DLD1 (cell line): ENCODE data around the gene DPEP3.
"Not testable (repeated sequence)": the region's sequence is repeated elsewhere in the genome, so short reads cannot be mapped to it uniquely, and the experiment has no call there.

Source experiments
- in situ Hi-C: cut with HindIII; loops from 2 replicates; pipeline ENCODE4 v1.10.0; 2017; ENCODE audit warnings: low sequenced_read_pairs

The DPEP3 gene

DNA sequence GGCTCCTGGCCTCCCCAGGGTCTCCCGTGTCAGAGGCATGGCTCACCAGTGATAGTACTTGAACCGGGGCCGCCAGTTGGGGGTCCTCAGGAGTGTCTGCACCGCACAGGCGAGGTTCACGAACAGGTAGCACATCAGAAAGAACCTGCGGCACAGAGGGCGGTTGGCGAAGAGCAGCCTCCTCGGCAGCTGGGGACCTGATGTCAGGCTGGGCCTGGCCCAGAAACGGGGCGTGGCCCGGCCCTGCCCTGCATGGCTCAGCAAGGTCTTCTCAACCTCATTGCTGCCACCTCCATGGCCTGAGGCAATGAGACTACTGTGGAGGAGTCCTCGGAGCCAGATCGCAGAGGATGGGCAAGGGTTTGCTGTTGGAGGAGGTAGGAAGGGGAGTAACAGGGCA lies 32.3 kb downstream of the DPEP3 start:
- in situ Hi-C loops, result no loop called here

DNA sequence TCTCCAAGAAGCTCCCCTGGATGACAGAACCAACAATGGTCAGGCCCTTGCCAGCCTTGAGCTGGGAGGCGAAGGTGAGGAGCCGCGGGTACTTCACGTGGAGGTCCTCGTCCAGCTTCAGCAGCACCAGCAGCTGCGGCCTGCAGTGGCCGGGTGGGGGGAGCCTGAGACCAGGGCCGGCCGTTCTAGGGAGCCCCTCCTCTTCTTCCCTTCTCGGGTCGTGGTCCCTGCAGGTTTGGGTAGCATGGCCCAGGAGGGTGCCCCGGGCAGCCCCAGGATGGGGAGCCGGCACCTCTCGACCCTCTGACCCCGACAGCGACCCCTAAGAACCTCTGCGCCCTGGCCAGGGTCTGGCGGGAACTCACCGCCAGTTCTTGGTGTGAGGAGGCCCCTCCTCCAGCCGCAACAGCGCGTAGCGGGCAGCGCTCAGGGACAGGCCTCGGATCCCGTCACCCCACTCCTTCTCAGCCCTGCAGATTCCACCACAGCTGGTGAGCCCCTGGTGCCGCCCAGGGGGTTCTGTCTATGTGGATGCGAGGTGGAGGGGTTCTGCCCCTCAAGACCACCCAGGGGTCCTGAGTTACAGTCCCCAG lies 33.2 kb downstream of the DPEP3 start:
- in situ Hi-C loops, result no loop called here

DNA sequence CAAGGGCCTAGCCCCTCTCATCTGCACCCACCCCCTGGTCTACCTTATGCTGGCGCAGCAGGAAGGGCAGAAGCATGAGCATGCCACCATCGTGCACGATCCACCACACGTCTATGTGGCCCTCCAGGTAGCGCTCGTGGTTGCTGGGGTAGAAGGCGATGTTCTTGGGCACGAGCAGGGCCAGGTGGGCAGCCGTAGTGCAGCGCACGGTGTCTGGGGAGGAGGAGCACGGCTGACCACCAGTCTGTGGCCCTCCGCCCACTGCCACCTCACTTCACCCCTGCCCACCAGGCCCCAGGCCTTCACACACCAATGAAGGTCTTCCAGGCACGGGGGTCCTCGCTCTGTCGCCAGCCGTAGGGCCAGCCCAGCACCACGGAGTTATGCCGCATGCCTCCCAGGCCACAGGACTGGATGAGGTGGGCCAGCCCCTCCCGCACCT lies 34.1 kb downstream of the DPEP3 start:
- in situ Hi-C loops, result no loop called here

DNA sequence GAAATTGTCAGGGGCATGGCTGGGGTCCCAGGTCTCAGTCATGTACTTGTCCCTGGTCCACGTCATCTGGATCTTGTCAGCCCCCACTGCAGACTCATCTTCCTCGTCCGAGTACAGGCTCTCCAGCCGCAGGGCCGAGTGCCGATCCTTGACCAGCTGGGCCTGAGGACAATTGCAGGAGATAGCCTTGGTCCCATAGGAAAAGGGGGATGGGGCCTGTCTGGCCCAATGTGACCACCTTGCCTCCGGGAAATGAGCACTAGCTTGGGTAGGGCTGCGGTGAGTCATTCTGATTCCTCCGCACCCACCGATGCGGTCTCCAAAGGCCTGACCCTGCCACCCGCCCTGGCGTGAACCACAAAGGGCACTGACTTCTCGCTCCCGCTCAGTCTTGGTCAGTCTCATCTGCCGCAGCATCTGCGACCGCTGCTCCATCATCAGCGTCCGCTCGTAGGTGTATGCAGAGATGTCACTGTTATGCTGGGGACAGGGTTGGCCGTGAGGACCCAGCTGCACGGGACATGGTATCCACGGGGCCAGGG lies 34.8 kb downstream of the DPEP3 start:
- in situ Hi-C loops, result no loop called here

DNA sequence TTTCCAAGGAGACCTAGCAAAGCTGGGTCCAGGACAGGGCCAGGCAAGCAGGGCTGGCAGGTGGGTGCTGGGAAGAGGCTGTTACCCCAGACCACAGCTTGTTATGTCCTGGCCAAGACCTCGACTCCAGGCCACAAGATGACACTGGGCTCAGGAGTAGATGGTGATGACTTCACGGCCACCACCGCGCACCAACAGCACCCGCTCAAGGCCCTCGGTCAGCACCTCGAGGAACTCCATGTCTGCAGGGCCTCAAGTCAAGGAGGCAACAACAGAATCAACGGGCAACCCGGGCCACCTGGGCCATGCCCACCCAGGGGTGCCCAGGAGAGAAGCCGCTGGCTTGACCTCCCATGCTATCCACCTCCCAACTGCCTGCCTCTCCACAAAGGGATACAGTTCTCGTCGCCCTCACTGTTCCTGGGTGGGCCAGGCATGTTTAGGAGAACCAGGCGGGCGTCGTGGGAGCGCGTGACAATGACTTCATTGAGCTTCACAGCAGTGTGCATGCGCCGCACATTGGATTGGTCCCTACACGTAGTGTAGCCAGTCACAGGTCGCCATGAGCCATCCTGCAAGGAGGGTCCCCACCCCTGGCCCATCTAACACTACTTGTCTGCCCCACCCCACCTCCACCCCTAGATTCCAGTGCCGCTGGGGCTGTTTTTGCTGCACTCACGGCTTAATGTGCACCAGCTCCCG lies 35.5 kb downstream of the DPEP3 start:
- in situ Hi-C loops, result no loop called here

DNA sequence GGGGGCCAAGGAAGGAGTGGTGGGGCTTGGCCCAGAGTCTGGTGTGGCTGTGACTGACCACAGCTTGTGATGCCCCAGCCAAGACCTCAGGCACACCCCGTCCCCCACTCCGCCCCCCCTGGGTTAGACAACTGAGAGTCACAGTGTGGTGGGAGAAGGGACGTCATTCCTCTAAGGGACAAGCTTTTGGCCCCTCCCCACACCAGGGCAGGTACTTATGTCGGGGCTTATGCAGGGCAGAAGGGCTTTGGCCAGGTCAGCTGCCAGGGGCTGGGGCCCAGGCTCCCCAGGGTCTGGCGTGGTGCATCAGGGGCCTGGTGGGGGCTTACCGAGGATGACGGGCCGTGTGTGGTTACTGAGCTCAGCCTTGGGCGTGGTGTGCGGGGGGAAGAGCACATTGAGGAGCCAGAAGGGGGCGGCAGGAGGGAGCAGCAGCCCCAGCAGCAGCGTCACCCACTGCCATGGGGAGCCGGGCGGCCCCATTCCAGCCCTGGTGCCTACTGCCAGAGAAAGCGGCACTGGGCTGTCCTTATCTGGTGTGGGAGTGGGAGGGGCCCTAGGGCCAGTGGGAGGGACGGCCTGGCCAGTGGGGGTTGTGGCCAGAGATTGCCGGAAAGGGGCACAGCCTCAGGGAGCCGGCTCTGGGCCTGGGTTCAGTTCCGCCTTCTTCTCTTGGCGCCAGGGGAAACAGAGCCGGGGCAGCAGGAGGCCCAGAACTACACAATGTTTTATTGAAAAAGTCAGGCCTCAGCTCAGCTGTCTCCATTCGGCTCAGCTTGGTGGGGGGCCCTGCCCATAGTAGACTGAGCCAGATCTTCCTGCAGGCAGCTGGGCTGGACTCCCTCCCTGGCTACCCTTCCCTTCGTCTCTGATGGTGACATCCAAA lies 36.4 kb downstream of the DPEP3 start, which contains the start of gene LCAT:
TSS of gene LCAT (minus strand) at position 502 of the 886 bp plus-strand sequence. CDS start at position 483, 19 bp downstream.
- in situ Hi-C loops, result no loop called here

DNA sequence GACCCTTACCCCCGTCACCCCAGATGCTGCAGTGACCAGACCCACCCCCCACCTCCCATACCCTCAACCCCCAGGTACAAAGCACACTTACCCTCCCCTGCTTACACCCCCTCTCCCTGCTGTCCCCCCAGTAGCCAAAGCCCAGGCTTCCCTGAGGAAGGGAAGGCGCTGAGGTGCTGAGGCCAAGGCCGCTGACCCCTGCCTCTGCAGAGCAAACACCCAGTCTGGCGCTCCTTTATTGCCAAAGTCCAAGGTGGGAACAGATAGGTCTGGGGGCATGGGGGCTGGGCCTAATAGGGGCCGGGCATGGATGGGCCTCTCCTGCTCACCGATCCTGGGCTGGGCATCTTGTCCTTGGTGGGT lies 37.1 kb downstream of the DPEP3 start:
- in situ Hi-C loops, result no loop called here

DNA sequence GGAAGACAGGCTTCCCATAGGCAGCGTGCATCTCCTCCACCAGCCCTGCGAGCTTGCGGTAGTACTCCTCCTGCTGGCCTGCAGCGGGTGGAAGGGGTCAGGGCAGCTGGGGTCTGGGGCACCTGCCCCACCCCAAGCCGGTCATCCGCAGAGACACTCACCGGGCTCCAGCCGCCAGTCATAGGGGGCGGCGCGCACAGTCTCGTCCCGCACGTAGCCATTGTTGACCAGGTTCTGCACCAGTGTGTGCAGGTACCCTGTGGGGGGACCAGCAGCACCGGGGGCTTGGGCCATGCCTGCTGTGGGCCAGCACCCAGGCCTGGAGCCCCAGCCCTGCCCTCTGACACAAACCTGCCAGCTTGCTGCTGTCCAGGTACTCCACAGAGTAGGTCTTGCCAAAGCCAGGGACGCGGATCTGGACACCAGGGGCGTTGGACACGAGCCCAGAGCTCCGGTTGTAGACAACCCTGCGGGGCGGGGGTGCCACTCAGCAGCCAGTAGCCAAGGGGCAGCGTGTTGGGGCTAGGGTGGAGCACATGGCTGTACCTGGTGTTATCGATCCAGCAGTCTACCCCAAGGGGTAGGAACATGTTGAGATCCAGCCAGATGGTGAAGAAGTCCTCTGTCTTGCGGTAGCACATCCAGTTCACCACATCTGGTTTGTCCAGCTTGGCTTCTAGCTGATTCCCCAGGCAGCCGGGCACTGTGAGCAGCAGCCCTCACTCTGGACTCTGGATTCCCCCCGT lies 37.6 kb downstream of the DPEP3 start:
- in situ Hi-C loops, result no loop called here

DNA sequence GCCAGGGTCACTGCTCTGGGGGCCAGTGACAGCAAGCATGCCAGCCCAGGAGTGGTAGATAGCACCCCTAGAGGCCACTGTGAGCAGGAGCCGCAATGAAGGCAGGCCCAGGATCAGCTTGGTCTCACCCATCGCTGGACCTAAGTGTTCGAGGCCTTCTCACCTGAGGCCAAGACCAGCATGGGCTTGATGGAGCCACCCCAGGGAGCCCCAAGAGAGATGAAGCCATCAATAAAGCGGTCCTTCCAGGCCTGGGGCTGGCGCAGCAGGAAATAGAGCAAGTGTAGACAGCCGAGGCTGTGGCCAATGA lies 38.1 kb downstream of the DPEP3 start:
- in situ Hi-C loops, result no loop called here

DNA sequence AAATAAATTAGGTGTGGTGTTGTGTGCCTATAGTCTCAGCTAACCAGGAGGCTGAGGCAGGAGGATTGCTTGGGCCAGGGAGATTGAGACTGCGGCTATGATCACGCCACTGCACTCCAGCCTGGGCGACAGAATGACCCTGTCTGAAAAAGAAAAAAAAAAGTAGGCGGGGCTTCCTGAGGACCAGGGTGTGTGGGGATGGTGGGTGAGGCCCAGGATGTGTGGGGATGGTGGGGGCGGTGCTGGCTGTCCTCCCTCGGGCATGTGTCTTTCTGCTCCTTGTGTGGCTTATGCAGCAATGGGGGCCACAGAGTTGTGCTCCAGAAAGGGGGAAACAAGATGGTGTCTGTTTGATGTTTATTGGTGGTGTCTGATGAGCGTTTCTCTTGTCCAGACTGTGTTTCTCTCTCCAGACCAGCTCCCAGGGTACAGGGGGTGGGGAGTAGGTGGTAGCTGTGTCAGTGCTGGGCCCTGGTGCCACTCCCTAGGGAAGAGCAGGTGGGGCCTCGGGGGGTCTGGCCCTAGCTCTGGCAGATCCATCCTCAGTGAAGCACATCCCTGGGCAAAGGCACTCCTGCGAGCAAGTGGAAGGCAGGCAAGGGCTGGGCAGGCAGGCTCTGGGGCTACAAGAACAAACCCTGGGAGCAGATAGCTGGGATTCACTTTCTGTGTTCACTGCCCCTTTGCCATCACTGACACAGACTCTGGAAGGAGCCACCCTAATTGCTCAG lies 38.7 kb downstream of the DPEP3 start:
- in situ Hi-C loops, result no loop called here

DNA sequence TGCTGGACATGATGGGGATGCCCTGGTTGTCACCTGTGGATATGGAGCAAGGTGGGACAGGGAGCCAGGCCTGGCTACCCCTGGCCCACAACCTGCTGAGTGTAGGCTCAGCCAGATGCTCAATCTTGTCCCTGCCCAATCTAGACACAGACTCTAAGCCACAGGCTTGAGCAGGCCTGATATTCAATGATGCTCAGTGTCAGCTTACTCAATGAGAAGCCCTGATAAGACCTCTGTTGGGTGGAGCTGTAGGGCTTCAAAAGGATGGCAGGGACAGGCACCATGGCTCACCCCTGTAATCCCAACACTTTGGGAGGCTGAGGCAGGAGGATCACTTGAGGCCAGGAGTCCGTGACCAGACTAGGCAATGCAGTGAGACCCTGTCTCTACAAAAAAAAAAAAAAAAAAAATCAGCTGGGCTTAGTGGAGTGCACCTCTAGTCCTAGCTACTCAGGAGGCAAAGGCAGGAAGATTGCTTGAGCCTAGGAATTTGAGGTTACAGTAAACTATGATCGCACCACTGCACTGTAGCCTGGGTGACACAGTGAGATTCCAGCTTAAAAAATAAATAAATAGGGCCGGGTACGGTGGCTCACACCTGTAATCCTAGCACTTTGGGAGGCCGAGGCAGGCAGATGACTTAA lies 39.7 kb downstream of the DPEP3 start:
- in situ Hi-C loops, result no loop called here

DNA sequence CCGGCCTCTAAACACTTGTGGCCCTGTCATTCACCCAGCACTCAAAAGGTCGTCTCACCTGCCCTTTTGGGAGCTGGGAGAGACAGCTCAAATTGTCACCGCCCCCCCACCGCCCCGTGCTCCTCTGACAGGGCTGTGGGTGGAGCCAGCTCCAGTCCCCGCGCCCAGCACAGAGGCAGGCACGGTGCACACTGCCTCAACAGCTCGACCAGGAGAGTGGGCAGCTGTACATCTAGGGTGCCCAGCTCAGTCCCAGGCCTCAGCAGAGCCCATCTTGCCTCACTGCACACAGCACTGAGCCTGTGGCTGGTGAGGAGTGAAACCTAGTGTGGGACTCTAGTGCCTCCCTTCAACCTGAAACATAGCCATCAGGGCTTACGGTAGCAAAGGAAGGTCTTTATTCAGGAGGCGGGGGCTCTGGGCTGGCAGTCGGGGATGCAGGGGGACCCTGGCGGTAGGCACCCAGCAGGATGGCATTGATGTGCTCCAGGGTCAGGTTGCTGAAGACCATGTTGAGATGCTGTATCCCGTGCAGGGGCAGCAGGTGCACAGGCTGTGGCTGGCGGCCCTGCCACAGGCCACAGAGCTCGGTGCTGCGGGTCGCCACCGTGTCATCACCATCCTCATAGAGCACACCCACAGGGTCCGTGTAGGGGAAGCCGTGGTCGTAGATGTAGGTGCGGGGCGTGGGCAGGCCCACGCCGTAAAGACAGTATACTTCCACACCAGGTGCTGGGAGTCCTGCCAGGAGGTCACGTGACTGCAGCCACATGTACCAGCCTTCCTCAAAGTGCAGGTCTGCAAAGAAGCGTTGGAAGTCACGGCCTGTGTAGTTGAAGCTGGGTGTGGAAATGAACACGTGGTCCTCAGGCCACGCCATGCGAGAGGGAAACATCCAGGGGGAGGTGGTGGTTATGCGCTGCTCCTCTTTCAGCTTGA lies 40.5 kb downstream of the DPEP3 start:
- in situ Hi-C loops, result no loop called here

DNA sequence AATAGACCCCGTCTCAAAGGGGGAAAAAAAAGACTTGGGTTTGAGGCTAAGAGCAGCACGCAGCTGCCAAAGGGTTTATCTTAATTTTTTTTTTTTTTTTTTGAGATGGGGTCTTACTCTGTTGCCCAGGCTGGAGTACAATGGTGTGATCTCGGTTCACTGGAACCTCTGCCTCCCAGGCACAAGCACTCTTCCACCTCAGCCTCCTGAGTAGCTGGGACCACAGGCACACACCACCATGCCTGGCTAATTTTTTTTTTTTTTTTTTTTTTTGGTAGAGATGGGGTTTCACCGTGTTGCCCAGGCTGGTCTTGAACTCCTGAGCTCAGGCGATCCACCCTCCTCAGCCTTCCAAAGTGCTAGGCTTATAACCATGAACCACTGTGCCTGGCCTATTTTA lies 42.6 kb downstream of the DPEP3 start:
- in situ Hi-C loops, result not testable (repeated sequence)

DNA sequence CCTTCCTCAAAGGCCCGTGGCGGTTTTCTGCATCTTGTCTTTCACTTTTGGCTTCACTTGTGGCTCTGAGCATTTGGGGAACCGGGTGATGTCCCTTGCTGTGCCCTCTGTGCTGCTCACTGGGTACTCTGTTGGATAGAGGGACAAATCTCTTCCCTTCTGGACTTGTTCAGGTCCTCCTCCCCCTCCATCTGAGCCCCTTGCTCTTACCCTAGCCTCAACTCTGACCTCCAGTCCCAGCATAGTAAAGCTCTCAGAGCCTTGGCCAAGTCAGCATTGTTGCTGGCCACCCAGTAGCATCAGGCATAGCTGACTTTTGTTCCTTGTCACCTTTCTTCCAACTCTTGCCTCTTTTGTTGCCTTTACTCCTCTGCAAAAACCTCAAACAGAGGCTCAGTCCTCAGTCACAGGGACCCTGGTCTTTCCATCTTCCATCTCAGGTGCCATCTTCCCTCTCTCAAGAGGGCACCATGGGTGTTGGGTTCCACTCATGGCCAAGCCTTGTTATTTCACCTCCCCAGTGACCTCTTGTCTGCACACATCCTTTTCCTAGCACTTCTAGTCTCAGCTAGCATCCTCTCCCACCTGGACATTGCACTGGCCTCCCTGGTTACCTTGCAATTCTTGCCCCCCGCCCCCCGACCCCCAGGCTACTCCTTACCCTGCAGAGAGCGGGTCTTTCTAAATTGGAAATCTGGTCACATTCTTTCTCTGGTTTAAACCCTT lies 43.3 kb downstream of the DPEP3 start:
- in situ Hi-C loops, result no loop called here

DNA sequence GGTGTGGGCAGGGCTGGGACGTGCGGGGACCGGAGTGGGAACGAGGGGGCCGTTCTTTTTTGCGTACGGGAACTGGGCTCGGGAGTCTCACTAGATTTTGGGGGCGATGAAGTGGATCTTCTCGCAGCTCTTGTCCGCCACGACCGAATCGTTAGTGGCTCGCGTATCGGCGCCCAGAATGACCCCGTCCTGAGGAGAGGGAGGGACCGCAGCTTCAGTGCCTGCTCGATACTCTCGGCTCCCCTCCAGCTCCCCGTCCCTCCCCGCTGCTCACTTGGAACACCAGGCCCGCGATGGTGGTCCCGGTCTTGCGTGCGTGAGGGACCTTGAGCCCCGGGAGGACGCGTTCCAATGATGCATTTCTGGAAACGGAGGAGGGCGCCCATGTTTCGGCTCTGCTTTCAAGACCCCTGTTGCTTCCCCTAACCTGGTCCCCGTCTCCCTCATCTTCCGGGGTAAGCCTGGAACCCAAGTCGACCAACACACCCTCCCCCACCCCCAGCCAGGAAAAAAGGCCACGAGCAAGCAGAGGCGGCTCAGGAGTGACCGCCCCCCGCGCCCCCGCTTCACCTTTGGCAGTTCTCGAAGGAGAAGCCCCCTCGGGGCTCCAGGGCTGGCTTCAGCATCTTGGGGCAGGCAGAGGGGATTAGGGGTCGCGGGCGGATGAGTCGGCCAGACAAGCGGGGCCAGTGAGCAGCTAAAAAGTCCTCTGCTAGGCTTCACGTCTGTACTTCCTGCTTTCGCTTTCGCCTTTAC lies 44.0 kb downstream of the DPEP3 start, which contains the start of gene PSMB10:
TSS of gene PSMB10 (minus strand) at position 727 of the 756 bp plus-strand sequence. CDS start at position 626, 101 bp downstream.
- in situ Hi-C loops, result no loop called here

DNA sequence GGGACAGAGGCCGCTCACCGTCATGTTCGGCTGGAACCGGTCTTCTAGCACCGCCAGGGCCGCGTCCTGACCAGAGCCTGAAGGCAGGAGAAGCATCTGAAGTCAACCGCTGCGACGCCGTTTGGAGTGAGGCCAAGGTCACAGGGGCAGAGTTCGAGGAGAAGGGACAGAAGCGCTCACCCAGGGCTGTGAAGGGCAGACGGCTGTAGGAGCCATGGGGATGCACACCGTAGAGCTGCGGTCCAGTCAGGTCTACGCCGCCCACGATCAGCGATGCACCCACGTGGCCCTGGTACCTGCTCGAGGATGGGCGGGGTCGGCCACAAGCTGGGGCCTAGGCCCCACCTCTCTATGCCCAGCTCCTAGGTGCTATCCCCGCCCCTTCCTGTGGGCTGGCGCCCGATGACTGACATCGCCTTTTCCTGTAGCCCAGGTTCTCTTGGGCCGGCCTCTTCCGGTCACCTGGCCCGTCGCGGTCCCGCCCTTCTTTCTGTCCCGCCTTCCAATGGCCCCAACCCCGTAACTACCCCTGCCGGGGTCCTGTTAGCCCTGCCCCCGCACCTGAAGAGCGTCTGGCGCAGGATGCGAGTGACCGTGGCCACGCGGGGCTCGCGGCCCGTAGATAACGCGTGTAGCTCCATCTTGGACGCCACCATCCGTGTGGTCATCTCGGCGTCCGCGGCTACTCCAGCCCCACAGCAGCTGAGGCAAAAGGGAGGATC lies 44.7 kb downstream of the DPEP3 start:
- in situ Hi-C loops, result no loop called here

DNA sequence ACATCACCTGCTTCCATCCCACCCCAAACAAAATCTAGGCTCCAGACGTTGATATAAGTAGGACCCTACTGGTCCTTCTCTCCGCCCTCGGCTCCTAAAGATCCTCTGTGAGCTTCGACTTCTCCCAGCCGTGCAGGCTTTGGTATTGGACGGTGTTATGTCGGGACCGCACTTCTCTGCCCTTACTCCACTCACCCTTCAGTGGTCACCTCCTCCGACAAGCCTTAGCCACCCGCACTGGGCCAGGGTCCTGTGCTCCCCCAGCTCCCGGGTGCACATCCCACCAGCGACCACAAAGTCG lies 45.2 kb downstream of the DPEP3 start:
- in situ Hi-C loops, result no loop called here
